ENCODE measurements around the gene SPAG9.
"Not testable (repeated sequence)": the region's sequence is repeated elsewhere in the genome, so short reads cannot be mapped to it uniquely, and the experiment has no call there.

SPAG9 gene

DNA sequence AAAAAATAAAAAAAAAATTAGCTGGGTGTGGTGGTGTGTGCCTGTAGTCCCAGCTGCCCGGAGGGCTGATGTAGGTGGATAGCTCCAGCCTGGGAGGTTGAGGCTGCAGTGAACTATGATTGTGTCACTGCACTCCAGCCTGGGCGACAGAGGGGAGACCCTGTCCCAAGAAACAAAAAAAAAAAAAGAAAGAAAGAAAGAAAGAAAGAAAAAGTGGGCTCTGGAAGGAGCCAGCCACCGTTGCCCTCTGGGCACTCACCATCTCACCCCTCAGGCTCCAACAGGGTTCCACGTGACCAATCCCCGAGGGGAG lies 167.2 kb downstream of the SPAG9 start:
- no peak for FAIRE-seq

GRCh38 chr17:50952889-50953288 lies 167.8 kb downstream of the SPAG9 start:
- FAIRE-seq, result no peak

- FAIRE-seq, result no peak
These were observed 168.7 kb downstream of the SPAG9 start for GRCh38 chr17:50952013-50952412.

GRCh38 chr17:50949989-50950877 lies 170.4 kb downstream of the SPAG9 start:
- FAIRE-seq, result no peak

DNA sequence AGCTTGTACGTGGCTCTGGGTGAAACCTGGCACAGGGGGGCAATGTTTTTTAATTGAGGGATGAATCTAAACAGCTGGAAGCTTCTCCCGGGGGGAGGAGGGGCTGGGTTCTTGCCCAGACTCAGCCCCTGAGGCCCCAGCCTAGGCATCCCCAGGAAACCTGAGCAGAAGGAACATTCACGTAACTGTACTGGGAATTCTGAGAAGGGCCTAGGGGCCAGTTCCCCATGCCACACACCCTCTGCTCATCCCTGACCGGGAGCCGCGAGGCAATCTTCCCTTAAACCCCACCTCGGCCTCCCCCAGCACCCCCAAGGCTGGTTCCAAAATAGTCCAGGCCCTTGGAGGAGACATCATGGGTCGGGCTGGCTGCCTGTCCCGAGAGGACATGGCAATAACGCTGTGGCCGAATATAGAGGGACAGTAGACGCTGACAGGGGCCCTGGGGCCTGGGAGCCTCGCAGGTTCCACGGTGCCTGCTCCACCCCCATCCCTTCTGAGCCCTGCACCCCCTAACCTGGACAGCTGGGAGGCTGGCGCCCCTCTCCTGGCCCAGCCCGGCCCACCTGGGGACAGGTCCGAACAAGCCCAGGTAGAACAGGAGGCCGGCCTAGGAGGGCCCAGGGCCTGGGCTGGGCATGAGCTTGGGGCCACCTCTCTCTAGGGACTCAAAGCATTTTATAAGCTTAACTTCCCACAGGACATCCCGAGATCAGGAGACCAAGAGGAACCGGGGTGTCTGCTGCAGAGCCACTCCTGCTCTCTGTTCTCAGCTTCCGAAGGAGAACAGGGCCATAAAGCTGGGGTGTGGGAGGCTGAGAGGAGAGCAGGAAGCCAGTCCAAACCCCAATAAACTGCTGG lies 171.3 kb downstream of the SPAG9 start:
- FAIRE-seq, result no peak

DNA sequence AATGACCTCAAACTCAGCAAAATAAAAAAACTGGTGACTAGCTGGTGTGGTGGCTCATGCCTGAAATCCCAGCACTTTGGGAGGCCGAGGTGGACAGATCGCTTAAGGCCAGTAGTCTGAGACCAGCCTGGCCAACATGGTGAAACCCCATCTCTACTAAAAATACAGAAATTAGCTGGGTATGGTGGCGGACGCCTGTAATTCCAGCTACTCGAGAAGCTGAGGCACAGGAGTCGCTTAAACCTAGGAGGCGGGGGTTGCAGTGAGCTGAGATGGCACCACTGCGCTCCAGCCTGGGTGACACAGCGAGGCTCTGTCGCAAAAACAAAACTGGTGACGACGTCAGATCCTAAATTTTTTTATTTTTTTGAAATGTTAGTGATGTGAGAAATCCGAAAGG lies 172.0 kb downstream of the SPAG9 start:
- FAIRE-seq, result no peak

GRCh38 chr17:50947782-50948543 lies 172.7 kb downstream of the SPAG9 start:
- FAIRE-seq, result no peak

GRCh38 chr17:50946891-50947781 lies 173.5 kb downstream of the SPAG9 start:
- FAIRE-seq, result no peak

DNA sequence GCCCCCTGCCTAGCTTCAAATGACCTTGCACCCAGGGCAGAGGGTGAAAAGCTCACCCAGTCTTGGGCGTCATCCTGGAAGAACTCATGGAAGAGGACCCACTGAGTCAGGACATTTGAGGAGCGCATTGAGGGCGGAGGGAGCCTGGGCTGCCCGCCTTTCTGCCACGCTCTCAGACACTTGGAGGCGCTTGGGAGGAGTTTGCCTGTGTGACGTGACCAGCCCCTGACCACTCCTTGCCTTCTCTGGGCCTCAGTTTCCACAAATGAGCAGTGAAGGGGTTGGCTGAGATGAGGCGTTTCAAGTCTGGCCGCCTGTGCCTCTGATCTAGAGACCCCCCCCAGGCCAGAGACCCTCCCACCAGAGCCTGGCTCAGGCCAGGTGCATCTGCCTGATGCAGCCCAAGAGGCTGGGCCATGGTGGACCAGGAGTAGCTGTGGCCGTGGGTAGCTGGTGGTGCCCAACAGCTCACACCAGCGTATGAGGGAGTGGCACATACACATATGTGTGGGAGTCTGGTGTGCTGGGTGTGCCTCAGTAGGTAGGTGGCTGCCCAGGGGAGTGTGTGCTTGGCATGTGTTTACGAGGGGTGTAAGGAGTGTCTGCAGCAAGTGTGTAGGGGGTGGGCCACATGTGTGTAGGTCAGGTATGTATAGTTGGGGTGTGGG lies 174.3 kb downstream of the SPAG9 start:
- FAIRE-seq, result no peak

DNA sequence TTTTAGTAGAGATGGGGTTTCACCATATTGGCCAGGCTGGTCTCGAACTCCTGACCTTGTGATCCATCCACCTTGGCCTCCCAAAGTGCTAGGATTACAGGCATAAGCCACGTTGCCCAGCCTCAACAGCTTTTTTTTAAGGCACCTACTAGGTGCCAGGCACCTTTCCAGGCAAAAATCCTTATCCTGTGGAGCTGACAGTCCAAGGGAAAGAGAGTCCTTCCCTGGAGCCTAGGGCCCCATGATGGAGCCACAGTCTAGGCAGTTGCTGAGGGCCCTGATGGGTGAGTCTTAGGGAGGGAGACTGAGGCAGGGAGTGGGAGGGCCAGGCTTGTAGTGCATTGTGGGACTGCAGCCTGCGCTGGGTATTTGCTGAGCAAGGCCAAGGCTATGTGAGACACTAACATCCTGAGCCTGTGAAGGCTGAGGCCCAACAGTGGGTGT lies 174.9 kb downstream of the SPAG9 start:
- no peak for FAIRE-seq

GRCh38 chr17:50944902-50945720 lies 175.6 kb downstream of the SPAG9 start:
- no peak for FAIRE-seq

GRCh38 chr17:50944054-50944901 lies 176.4 kb downstream of the SPAG9 start:
- FAIRE-seq, result no peak

DNA sequence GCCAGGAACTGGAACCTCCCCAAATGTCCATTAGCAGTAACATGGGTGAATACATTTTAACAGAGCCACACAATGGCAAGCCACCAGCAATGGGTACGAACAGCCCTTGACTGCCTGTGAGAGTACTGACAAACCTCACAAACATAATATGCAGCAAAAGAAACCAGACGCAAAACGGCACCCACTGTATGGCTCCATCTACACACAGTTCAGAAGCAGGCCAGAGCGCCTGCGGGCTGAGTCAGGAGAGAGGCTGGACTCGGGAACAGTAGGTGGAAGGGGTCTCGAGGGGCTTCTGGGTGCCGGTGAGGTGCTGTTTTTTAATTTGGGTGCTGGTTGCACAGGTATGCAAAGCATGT lies 177.1 kb downstream of the SPAG9 start:
- FAIRE-seq, result no peak

DNA sequence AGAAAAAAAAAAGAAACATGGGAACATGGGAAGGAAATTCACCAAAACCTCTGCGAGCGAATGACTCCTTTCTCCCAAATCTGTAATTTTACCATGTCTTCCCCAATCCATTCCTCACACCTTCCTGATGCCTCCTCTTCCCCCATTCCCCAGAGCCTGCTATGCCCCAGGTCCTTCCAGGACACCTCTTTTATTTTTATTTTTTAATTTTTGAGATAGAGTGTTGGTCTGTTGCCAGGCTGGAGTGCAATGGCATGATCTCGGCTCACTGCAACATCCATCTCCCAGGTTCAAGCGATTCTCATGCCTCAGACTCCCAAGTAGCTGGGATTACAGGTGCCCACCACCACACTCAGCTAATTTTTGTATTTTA lies 179.0 kb downstream of the SPAG9 start:
- not testable (repeated sequence) for FAIRE-seq

- no peak for FAIRE-seq
These were observed 180.6 kb downstream of the SPAG9 start for GRCh38 chr17:50939795-50940684.

GRCh38 chr17:50939542-50939794 lies 181.2 kb downstream of the SPAG9 start:
- no peak for FAIRE-seq

DNA sequence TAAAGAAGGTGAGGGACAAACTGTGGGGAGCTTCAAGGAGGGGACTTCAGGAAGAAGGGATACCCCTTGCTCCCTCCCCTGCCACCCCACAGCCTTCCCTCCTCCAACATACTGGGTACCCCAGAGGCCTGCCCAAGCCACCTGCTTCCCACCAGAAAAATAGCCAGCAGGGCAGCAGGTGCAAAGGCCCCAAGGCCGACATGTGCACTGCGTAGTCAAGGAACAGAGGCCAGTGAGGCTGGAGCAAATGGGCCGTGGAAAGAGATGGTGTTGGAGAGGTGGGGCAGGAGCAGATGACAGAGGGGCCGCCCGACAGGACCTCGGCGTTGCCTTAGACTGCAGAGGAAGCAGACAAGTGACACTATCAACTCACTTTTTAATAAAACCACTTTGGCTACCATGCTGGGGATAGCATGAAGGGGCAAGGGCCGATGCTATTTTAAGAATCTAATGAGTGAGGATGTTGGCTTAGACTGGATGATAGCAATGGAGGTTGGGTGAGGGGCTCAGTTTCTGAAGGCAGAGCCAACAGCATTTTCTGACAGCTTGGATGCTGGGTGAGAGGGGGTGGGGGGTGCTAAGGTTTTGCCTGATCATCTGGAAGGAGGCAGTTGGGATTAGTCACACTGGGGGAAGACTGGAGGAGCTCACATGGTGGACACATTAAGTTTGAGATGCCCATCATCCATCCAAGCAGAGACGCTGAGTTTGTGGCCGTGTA lies 181.7 kb downstream of the SPAG9 start:
- FAIRE-seq, result no peak

GRCh38 chr17:50935996-50936266 lies 184.7 kb downstream of the SPAG9 start:
- no peak for FAIRE-seq
